Mesodermal cell (in vitro differentiated cells): Measurements from ENCODE around the gene KCTD12.

Experiments
- H3K27ac ChIP-seq: 2 replicates; pipeline ENCODE4 v1.7.0; 2013; ENCODE audit warnings: mild to moderate bottlenecking, low read depth, low read length, moderate library complexity; ENCODE audit not compliant: severe bottlenecking
- H3K36me3 ChIP-seq: 2 replicates; pipeline ENCODE4 v1.7.1; 2013; ENCODE audit warnings: mild to moderate bottlenecking, low read length, moderate library complexity; ENCODE audit not compliant: control insufficient read depth, insufficient read depth
- H3K4me1 ChIP-seq: one replicate; pipeline ENCODE4 v1.7.1; 2013; ENCODE audit warnings: mild to moderate bottlenecking, low read length; ENCODE audit not compliant: insufficient read depth, control insufficient read depth, poor library complexity, severe bottlenecking
- H3K4me3 ChIP-seq: 2 replicates; pipeline ENCODE4 v1.7.0; 2013; ENCODE audit warnings: low read length, control low read depth, mild to moderate bottlenecking; ENCODE audit not compliant: insufficient read depth, poor library complexity, severe bottlenecking; ENCODE audit errors: extremely low read depth
- H3K9me3 ChIP-seq: 2 replicates; pipeline ENCODE4 v1.7.1; 2013; ENCODE audit warnings: mild to moderate bottlenecking, low read length, moderate library complexity; ENCODE audit not compliant: control insufficient read depth
- WGBS, 2 experiments: methylation state at CpG; one replicate each; pipeline ENCODE4 v1.1.5; 2013; ENCODE audit warnings: missing lambda C conversion rate in 2 of 2; ENCODE audit not compliant: insufficient coverage in 2 of 2; 5-methylcytosine and 5-hydroxymethylcytosine counted together

Gene KCTD12

DNA sequence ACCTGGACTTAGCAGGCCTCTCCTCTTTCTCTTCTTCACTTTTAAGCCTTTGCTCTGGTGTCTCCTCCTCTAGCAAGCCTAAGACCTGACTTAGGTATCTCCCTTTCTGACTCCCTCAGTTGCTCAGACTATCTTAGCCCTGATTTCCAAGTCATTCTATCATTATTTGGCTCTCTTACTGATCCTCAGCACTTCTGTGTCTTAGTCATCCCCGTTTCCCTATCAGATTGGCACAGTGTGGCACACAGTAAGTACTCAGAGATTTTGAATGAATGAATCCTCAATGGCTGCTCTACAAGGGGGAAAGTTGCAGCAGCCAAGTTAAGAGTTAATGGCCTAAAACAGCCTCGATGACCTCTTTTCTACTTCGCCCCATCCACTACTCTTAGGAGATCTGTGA, 8.2 kb downstream of the KCTD12 start:
- Histone ChIP-seq H3K4me3 (no peak overlapping the region), H3K9me3 (no peaks in the 10 kb centered on the region), H3K36me3 (peaks cover 4% of the 10 kb centered on the region), H3K4me1 (peaks cover 5% of the 10 kb centered on the region), H3K27ac (no peak overlapping the region)
- WGBS, 2 experiments = 100% methylated on average over 1 of the region's 3 CpGs

- no peak overlapping the region for H3K27ac ChIP-seq
- WGBS, 2 experiments = 90% methylated on average over 2 of the region's 3 CpGs; no CpG with 5 or more reads in 1 of the 2 experiments
- H3K36me3 ChIP-seq = no peaks in the 10 kb centered on the region
- H3K4me3 ChIP-seq = no peak overlapping the region
- peaks cover 5% of the 10 kb centered on the region for H3K4me1 ChIP-seq
- H3K9me3 ChIP-seq = no peaks in the 10 kb centered on the region
These were observed 10.9 kb downstream of the KCTD12 start for GRCh38 chr13:76875271-76875815.

GRCh38 chr13:76874479-76874878, 11.7 kb downstream of the KCTD12 start:
- Histone ChIP-seq H3K4me3 (no peak overlapping the region), H3K9me3 (no peaks in the 10 kb centered on the region), H3K27ac (no peak overlapping the region), H3K36me3 (no peaks in the 10 kb centered on the region), H3K4me1 (peaks cover 5% of the 10 kb centered on the region)
- 83 to 100% methylated on average over 1 to 2 of the region's 2 CpGs for WGBS, 2 experiments

GRCh38 chr13:76873445-76873844, 12.8 kb downstream of the KCTD12 start:
- H3K4me3 ChIP-seq = no peak overlapping the region
- no peaks in the 10 kb centered on the region for H3K36me3 ChIP-seq
- H3K27ac ChIP-seq = peak overlapping the region; percentile 75
- WGBS, 2 experiments = no CpG with 5 or more reads among the region's 2 CpGs
- H3K9me3 ChIP-seq = no peaks in the 10 kb centered on the region
- H3K4me1 ChIP-seq = no peaks in the 10 kb centered on the region

GRCh38 chr13:76872675-76873074, 13.5 kb downstream of the KCTD12 start:
- Histone ChIP-seq H3K9me3 (no peaks in the 10 kb centered on the region), H3K4me1 (no peaks in the 10 kb centered on the region)
- WGBS, 2 experiments = 80% methylated on average over 1 of the region's 2 CpGs; no CpG with 5 or more reads in 1 of the 2 experiments

GRCh38 chr13:76871432-76871831, 14.8 kb downstream of the KCTD12 start:
- Histone ChIP-seq H3K27ac (no peak overlapping the region), H3K4me1 (no peaks in the 10 kb centered on the region), H3K9me3 (no peaks in the 10 kb centered on the region), H3K36me3 (no peaks in the 10 kb centered on the region), H3K4me3 (no peak overlapping the region)
- WGBS, 2 experiments = no CpG with 5 or more reads among the region's 3 CpGs

More at GRCh38 chr13:76872675-76873074, 13.5 kb downstream of the KCTD12 start:
- H3K27ac ChIP-seq = peak overlapping the region; percentile 75
- H3K36me3 ChIP-seq = no peaks in the 10 kb centered on the region
- H3K4me3 ChIP-seq = no peak overlapping the region

DNA sequence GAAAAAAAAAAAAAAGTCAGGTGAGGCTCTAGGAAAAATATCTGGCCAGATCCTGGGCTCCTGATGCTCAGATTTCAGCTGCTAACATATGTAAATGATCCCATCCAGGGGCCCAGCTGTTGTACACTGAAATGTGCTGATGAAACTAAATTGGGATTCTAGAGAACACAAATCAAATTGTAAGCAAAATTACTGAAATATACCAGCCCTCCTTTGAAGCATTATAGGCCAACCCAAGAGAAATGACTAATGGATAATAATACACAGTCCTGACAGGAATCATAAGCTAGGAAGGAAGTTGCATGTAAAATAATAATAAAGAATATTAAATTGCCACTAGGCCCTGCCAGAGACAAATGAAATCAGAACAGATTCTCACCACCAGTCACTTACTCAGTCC, 17.8 kb downstream of the KCTD12 start:
- H3K36me3 ChIP-seq = no peaks in the 10 kb centered on the region
- H3K27ac ChIP-seq = no peak overlapping the region
- no peak overlapping the region for H3K4me3 ChIP-seq
- H3K9me3 ChIP-seq = no peaks in the 10 kb centered on the region
- H3K4me1 ChIP-seq = no peaks in the 10 kb centered on the region

GRCh38 chr13:76865996-76866503, 20.2 kb downstream of the KCTD12 start:
- H3K36me3 ChIP-seq = no peaks in the 10 kb centered on the region
- no peaks in the 10 kb centered on the region for H3K4me1 ChIP-seq
- WGBS, 2 experiments = no CpG with 5 or more reads among the region's 1 CpG
- no peak overlapping the region for H3K27ac ChIP-seq
- no peaks in the 10 kb centered on the region for H3K9me3 ChIP-seq
- H3K4me3 ChIP-seq = no peak overlapping the region

DNA sequence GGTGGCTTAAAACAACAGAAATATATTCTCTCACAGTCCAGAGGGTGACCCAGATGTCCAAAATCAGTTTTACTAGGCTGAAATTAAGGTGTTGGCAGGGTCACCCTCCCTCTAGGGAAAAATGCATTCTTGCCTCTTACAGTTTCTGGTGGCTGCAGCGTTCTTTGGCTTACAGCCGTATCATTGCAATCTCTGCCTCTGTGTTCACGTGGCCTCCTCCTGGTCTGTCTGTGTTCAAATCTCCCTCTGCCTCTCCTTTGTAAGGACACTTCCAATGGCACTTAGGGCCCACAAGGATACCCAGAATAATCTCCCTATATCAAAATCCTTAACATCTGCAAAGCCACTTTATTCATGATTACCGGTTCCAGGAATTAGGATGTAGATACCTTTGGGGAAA, 21.1 kb downstream of the KCTD12 start:
- Histone ChIP-seq H3K4me3 (no peak overlapping the region), H3K4me1 (peaks cover 4% of the 10 kb centered on the region), H3K9me3 (no peaks in the 10 kb centered on the region), H3K27ac (no peak overlapping the region), H3K36me3 (no peaks in the 10 kb centered on the region)
- WGBS, 2 experiments = 76 to 81% methylated on average over 3 of the region's 4 CpGs

DNA sequence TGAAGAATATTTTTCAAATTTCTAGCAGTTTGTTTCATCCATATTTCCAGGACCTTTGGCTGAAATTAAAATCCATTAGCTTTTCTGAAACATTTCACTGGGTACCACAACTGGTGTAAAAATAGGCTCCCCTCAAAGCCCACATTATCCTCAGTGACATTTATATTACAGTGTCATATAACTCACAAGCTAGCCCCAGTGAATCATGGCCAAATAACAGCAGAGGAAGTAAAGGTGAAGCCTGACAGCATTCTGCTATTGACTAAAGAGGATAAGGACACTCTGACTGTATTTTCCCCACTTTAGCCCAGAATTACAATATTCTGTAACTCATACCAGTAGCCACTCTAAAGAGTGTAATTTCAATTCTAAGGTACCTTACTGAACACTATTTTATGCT, 21.9 kb downstream of the KCTD12 start:
- H3K4me1 ChIP-seq = peaks cover 5% of the 10 kb centered on the region
- H3K36me3 ChIP-seq = no peaks in the 10 kb centered on the region
- H3K4me3 ChIP-seq = no peak overlapping the region
- no peak overlapping the region for H3K27ac ChIP-seq
- H3K9me3 ChIP-seq = no peaks in the 10 kb centered on the region

GRCh38 chr13:76863022-76863421, 23.2 kb downstream of the KCTD12 start:
- no peaks in the 10 kb centered on the region for H3K36me3 ChIP-seq

More at GRCh38 chr13:76863022-76863421, 23.2 kb downstream of the KCTD12 start:
- 89 to 100% methylated on average over 1 of the region's 3 CpGs for WGBS, 2 experiments
- peaks cover 5% of the 10 kb centered on the region for H3K4me1 ChIP-seq
- no peaks in the 10 kb centered on the region for H3K9me3 ChIP-seq
- no peak overlapping the region for H3K27ac ChIP-seq
- no peak overlapping the region for H3K4me3 ChIP-seq
